ENCODE measurements around the gene SRBD1.

DNA sequence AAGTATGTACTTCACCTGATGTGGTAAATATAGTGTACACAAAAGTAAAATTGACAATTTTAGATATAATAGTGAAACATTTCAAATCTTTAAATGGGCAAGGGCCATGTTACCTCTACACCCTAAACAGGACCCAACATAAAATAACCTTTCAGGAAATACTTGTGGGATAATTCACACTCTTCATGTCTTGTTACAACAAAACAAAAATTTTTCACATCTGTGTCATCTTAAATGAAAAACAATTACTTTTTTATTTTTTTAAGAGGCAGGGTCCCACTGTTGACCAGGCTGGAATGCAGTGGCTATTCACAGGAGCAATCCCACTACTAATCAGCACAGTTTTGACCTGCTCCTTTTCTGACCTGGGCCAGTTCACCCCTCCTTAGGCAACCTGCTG, 42.1 kb downstream of the SRBD1 start:
- TF ChIP-seq, protein P1, sequence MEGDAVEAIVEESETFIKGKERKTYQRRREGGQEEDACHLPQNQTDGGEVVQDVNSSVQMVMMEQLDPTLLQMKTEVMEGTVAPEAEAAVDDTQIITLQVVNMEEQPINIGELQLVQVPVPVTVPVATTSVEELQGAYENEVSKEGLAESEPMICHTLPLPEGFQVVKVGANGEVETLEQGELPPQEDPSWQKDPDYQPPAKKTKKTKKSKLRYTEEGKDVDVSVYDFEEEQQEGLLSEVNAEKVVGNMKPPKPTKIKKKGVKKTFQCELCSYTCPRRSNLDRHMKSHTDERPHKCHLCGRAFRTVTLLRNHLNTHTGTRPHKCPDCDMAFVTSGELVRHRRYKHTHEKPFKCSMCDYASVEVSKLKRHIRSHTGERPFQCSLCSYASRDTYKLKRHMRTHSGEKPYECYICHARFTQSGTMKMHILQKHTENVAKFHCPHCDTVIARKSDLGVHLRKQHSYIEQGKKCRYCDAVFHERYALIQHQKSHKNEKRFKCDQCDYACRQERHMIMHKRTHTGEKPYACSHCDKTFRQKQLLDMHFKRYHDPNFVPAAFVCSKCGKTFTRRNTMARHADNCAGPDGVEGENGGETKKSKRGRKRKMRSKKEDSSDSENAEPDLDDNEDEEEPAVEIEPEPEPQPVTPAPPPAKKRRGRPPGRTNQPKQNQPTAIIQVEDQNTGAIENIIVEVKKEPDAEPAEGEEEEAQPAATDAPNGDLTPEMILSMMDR (IDR thresholded peaks at IDR 0.05), result no peak
- no peak for TF ChIP-seq POLR2A (IDR thresholded peaks at IDR 0.05)

Measured in lower leg skin (tissue), 3 donors.